ENCODE measurements around the gene SLC35F6.
"Not testable (repeated sequence)": the region's sequence is repeated elsewhere in the genome, so short reads cannot be mapped to it uniquely, and the experiment has no call there.

Gene SLC35F6

DNA sequence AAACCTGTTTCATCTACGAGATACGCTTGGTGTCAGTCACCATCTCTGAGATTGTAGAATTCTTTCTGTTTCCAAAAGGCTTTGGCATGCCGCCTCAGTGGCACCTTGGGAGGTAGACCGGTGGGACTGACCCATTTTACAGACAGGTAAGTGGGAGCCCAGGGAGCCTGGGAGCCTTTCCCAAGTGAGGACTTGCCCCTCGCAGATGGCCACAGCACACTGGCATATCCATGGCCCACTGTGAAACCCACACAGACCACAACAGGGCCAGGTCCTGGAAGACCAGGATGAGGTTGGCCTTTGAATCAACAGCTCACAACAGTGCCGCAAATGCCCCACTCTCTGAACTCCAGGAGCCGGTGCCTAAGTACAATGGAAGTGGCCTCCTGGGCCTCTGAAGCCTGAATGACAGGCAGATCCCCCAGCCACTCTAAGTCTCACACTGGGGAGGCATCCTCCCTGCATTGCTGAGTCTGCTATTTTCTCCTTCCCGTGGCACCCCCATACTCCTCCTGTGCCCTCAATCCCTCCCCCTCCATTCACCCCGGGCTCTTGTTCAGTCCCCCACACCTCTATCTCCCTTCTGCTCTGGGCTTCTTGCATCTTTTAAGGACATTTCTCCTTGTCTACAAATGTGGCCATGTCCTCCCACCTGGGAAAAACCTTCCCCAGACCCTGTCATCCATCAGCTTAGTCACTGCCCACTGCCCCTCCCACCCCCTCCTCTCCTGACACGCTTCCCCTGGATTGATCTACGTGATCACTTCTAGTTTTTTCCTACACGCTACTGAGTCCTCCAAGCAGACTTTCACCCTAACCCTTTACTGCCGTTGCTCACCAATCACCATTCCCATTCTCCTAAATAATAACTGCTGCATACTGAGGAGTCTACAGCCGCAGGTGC lies 48.0 kb downstream of the SLC35F6 start:
- Histone ChIP-seq H3K36me3 (ENCODE audit: low read length) (no peaks in the 10 kb centered on the region), H2AFZ (ENCODE audit: low read depth, low read length, severe bottlenecking) (no peak overlapping the region), H3K9me3 (ENCODE audit: insufficient read depth, low read length) (no peaks in the 10 kb centered on the region), H3F3A (ENCODE audit: insufficient read depth) (no peaks in the 10 kb centered on the region), H4K20me1 (ENCODE audit: low read depth, low read length) (no peaks in the 10 kb centered on the region), H3K79me2 (ENCODE audit: insufficient read depth, low read length) (no peaks in the 10 kb centered on the region), H3K27me3 (ENCODE audit: low read length) (no peaks in the 10 kb centered on the region), H3K4me3 (ENCODE audit: insufficient read depth, low read length, poor library complexity, severe bottlenecking) (no peak overlapping the region), H3K9me2 (replicated peaks; ENCODE audit: insufficient read depth, low read length) (no peaks in the 10 kb centered on the region), H3K27ac (ENCODE audit: low read depth, low read length) (no peak overlapping the region), H3K4me2 (ENCODE audit: low read depth, low read length, poor library complexity, severe bottlenecking) (no peak overlapping the region), H3K9ac (ENCODE audit: low read length) (no peak overlapping the region)
- no peak for TF ChIP-seq EZH2phosphoT487 (conservative IDR thresholded peaks at IDR 0.05; ENCODE audit: low read length)
- no peak for TF ChIP-seq CTCF (IDR thresholded peaks at IDR 0.05; ENCODE audit: insufficient read depth, low read length, poor library complexity, severe bottlenecking)

DNA sequence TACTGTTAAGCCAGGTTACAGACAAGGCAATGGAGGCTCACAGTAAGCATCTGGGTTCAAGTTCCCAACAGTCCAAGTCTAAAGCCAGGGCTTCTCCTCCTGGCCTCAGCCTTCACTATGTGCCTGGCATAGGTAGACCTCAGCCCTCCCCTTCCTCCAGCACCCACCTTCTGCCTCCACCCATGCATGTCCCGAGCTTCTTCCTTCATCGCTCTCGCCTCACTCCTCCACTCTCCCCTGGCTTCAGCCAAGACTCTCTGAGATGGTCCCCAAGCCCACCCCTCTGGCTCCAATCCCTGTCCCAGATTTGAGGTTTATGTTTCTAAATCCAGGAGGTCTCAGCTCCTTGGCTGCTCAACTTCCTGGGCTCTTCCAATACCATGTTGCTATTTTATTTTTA lies 48.6 kb downstream of the SLC35F6 start:
- TF ChIP-seq EZH2phosphoT487 (conservative IDR thresholded peaks at IDR 0.05; ENCODE audit: low read length), result no peak
- no peak for TF ChIP-seq CTCF (IDR thresholded peaks at IDR 0.05; ENCODE audit: insufficient read depth, low read length, poor library complexity, severe bottlenecking)
- H2AFZ ChIP-seq (ENCODE audit: low read depth, low read length, severe bottlenecking), result no peak overlapping the region
- no peaks in the 10 kb centered on the region for H3K9me2 ChIP-seq (replicated peaks; ENCODE audit: insufficient read depth, low read length)
- no peak overlapping the region for H3K27ac ChIP-seq (ENCODE audit: low read depth, low read length)
- H3K9ac ChIP-seq (ENCODE audit: low read length), result no peak overlapping the region
- H3K79me2 ChIP-seq (ENCODE audit: insufficient read depth, low read length), result no peaks in the 10 kb centered on the region
- no peaks in the 10 kb centered on the region for H3K9me3 ChIP-seq (ENCODE audit: insufficient read depth, low read length)
- H4K20me1 ChIP-seq (ENCODE audit: low read depth, low read length), result no peaks in the 10 kb centered on the region
- H3F3A ChIP-seq (ENCODE audit: insufficient read depth), result no peaks in the 10 kb centered on the region
- no peaks in the 10 kb centered on the region for H3K36me3 ChIP-seq (ENCODE audit: low read length)
- H3K4me3 ChIP-seq (ENCODE audit: insufficient read depth, low read length, poor library complexity, severe bottlenecking), result no peak overlapping the region
- H3K4me2 ChIP-seq (ENCODE audit: low read depth, low read length, poor library complexity, severe bottlenecking), result no peak overlapping the region
- no peaks in the 10 kb centered on the region for H3K27me3 ChIP-seq (ENCODE audit: low read length)

DNA sequence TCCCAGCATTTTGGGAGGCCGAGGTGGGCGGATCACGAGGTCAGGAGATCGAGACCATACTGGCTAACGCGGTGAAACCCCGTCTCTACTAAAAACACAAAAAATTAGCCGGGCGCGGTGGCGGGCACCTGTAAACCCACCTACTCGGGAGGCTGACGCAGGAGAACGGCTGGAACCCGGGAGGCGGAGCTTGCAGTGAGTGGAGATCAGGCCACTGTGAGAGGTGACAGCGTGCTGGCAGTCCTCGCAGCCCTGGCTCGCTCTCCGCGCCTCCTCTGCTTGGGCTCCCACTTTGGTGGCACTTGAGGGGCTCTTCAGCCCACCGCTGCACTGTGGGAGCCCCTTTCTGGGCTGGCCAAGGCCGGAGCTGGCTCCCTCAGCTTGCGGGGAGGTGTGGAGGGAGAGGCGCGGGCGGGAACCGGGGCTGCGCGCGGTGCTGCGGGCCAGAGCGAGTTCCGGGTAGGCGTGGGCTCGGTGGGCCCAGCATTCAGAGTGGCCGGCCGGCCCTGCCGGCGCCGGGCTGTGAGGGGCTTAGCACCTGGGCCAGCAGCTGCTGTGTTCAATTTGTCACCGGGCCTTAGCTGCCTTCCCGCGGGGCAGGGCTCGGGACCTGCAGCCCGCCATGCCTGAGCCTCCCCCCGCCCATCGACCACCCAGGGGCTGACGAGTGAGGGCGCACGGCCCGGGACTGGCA lies 50.1 kb downstream of the SLC35F6 start:
- H3K9ac ChIP-seq (ENCODE audit: low read length); H2AFZ ChIP-seq (ENCODE audit: low read depth, low read length, severe bottlenecking); H3K4me2 ChIP-seq (ENCODE audit: low read depth, low read length, poor library complexity, severe bottlenecking); H3K36me3 ChIP-seq (ENCODE audit: low read length); H4K20me1 ChIP-seq (ENCODE audit: low read depth, low read length); H3K9me3 ChIP-seq (ENCODE audit: insufficient read depth, low read length); H3K79me2 ChIP-seq (ENCODE audit: insufficient read depth, low read length); H3K4me3 ChIP-seq (ENCODE audit: insufficient read depth, low read length, poor library complexity, severe bottlenecking); H3K9me2 ChIP-seq (replicated peaks; ENCODE audit: insufficient read depth, low read length); H3K27ac ChIP-seq (ENCODE audit: low read depth, low read length); H3F3A ChIP-seq (ENCODE audit: insufficient read depth); H3K27me3 ChIP-seq (ENCODE audit: low read length): not testable (repeated sequence)

- TF ChIP-seq CTCF (IDR thresholded peaks at IDR 0.05; ENCODE audit: insufficient read depth, low read length, poor library complexity, severe bottlenecking) (no peak), EZH2phosphoT487 (conservative IDR thresholded peaks at IDR 0.05; ENCODE audit: low read length) (no peak)
- Histone ChIP-seq H4K20me1 (ENCODE audit: low read depth, low read length) (no peaks in the 10 kb centered on the region), H3K79me2 (ENCODE audit: insufficient read depth, low read length) (no peaks in the 10 kb centered on the region), H3K36me3 (ENCODE audit: low read length) (no peaks in the 10 kb centered on the region), H3K27me3 (ENCODE audit: low read length) (no peaks in the 10 kb centered on the region), H3K9me2 (replicated peaks; ENCODE audit: insufficient read depth, low read length) (no peaks in the 10 kb centered on the region), H3K9ac (ENCODE audit: low read length) (no peak overlapping the region), H3K9me3 (ENCODE audit: insufficient read depth, low read length) (no peaks in the 10 kb centered on the region), H2AFZ (ENCODE audit: low read depth, low read length, severe bottlenecking) (no peak overlapping the region), H3K4me3 (ENCODE audit: insufficient read depth, low read length, poor library complexity, severe bottlenecking) (no peak overlapping the region), H3K27ac (ENCODE audit: low read depth, low read length) (no peak overlapping the region), H3F3A (ENCODE audit: insufficient read depth) (no peaks in the 10 kb centered on the region), H3K4me2 (ENCODE audit: low read depth, low read length, poor library complexity, severe bottlenecking) (no peak overlapping the region)
Observed at GRCh38 chr2:26816893-26817292, 52.8 kb downstream of the SLC35F6 start.

All from SU-DHL-6 (cell line).